ENCODE data around the gene AKAP4. TPM values are rescaled to one million over a fixed set of nuclear protein-coding genes. Genes with fewer than 3 reads are reported as not detected.

The AKAP4 gene
- not detected for total RNA-seq
- long read RNA-seq: 0 reads

GRCh38 chrX:50200907-50201306, at the start of gene AKAP4:
Gene AKAP4 (minus strand): TSS chrX:50201007. CDS start chrX:50200889, 118 bp downstream.
- Histone ChIP-seq H3K9me3 (no peaks in the 10 kb centered on the region), H3K4me3 (no peak within 1 kb of the TSS), H3K27ac (no peak within 1 kb of the TSS), H3K36me3 (no peaks in the 10 kb centered on the region), H3K27me3 (ENCODE audit: low read depth) (no peaks in the 10 kb centered on the region), H3K4me1 (no peaks in the 10 kb centered on the region)
- TF ChIP-seq CTCF (IDR thresholded peaks at IDR 0.05): no peak
- DNase-seq (no peak), ATAC-seq (no peak)
- intact Hi-C loops (cut with DNase I): no loop called here

GRCh38 chrX:50211510-50211909, 10.7 kb upstream of the AKAP4 start:
- DNase-seq: no peak
- Histone ChIP-seq H3K27ac (no peak overlapping the region), H3K9me3 (no peaks in the 10 kb centered on the region), H3K36me3 (no peaks in the 10 kb centered on the region), H3K4me3 (no peak overlapping the region), H3K27me3 (ENCODE audit: low read depth) (no peaks in the 10 kb centered on the region), H3K4me1 (no peaks in the 10 kb centered on the region)
- no peak for TF ChIP-seq CTCF (IDR thresholded peaks at IDR 0.05)
- no peak for ATAC-seq
- intact Hi-C loops (cut with DNase I): no loop called here

- no peaks in the 10 kb centered on the region for H3K27me3 ChIP-seq (ENCODE audit: low read depth)
- H3K4me3 ChIP-seq: no peak overlapping the region
- ATAC-seq (no peak), DNase-seq (no peak)
- no peak overlapping the region for H3K27ac ChIP-seq
- H3K4me1 ChIP-seq: no peaks in the 10 kb centered on the region
- no peaks in the 10 kb centered on the region for H3K9me3 ChIP-seq
- H3K36me3 ChIP-seq: no peaks in the 10 kb centered on the region
- no peak for TF ChIP-seq CTCF (IDR thresholded peaks at IDR 0.05)
- intact Hi-C loops (cut with DNase I): no loop called here
Observed at GRCh38 chrX:50206753-50207152, 5.9 kb upstream of the AKAP4 start.

- ATAC-seq: peak; percentile 93 to 94
- no peaks in the 10 kb centered on the region for H3K36me3 ChIP-seq
- peak; percentile 80 for DNase-seq
- intact Hi-C loops (cut with DNase I): no loop called here
- peak within 1 kb of the TSS; percentile 44 for H3K4me3 ChIP-seq
- no peaks in the 10 kb centered on the region for H3K27me3 ChIP-seq (ENCODE audit: low read depth)
- H3K4me1 ChIP-seq: no peaks in the 10 kb centered on the region
- H3K9me3 ChIP-seq: no peaks in the 10 kb centered on the region
- peak; percentile 58 for TF ChIP-seq CTCF (IDR thresholded peaks at IDR 0.05)
- H3K27ac ChIP-seq: no peak within 1 kb of the TSS
Observed at GRCh38 chrX:50204364-50204899, 3.6 kb upstream of the AKAP4 start, which contains the start of gene CCNB3. Gene CCNB3 (plus strand): TSS chrX:50204765. CDS start chrX:50285164, 80,399 bp downstream.

GRCh38 chrX:50202539-50202938, 1.7 kb upstream of the AKAP4 start:
- H3K27ac ChIP-seq: no peak overlapping the region
- intact Hi-C loops (cut with DNase I): no loop called here
- ATAC-seq: no peak

More at GRCh38 chrX:50202539-50202938, 1.7 kb upstream of the AKAP4 start:
- Histone ChIP-seq H3K27me3 (ENCODE audit: low read depth) (no peaks in the 10 kb centered on the region), H3K4me3 (no peak overlapping the region), H3K36me3 (no peaks in the 10 kb centered on the region), H3K9me3 (no peaks in the 10 kb centered on the region), H3K4me1 (no peaks in the 10 kb centered on the region)
- no peak for DNase-seq
- no peak for TF ChIP-seq CTCF (IDR thresholded peaks at IDR 0.05)

All from lower lobe of right lung (tissue), 2 donors.